ENCODE measurements around the gene ADGRA3. TPM values are rescaled to one million over a fixed set of nuclear protein-coding genes. Genes with fewer than 3 reads are reported as not detected.
A peak's percentile ranks its signal among the peaks of the same experiment; 100 is the strongest.
"Not testable (repeated sequence)": the region's sequence is repeated elsewhere in the genome, so short reads cannot be mapped to it uniquely, and the experiment has no call there.

Gene ADGRA3
- total RNA-seq, 1 experiment from 2014 or later: 29.0 TPM

- H3F3A ChIP-seq (ENCODE audit: low read length, unreplicated experiment): no peaks in the 10 kb centered on the region
- H3K9ac ChIP-seq (ENCODE audit: low read length): no peak overlapping the region
- intact Hi-C loops (cut with micrococcal nuclease): no loop called here
- DNase-seq (no peak), ATAC-seq (peak; percentile 84)
- H3K4me1 ChIP-seq (ENCODE audit: insufficient read depth, low read length): peaks cover 10% of the 10 kb centered on the region
- no peaks in the 10 kb centered on the region for H3K9me3 ChIP-seq (ENCODE audit: low read length)
- H3K9me2 ChIP-seq (replicated peaks; ENCODE audit: low read length): no peaks in the 10 kb centered on the region
- H2AFZ ChIP-seq (ENCODE audit: low read length): no peak overlapping the region
- BruUV-seq (replicated peaks): no TSS peak
- TF ChIP-seq EZH2phosphoT487 (IDR thresholded peaks at IDR 0.05; ENCODE audit: borderline replicate concordance, low read length) (no peak), EZH2 (IDR thresholded peaks at IDR 0.05; ENCODE audit: low read length, unreplicated experiment) (no peak), CTCF (conservative IDR thresholded peaks at IDR 0.05; ENCODE audit: low read depth, low read length) (no peak)
- no peak overlapping the region for H3K4me2 ChIP-seq (ENCODE audit: low read length)
- H3K36me3 ChIP-seq (ENCODE audit: low read depth, low read length): no peaks in the 10 kb centered on the region
- peaks cover 55% of the 10 kb centered on the region for H3K79me2 ChIP-seq (ENCODE audit: low read length)
- no peaks in the 10 kb centered on the region for H4K20me1 ChIP-seq (ENCODE audit: low read length)
- no peaks in the 10 kb centered on the region for H3K27me3 ChIP-seq (ENCODE audit: low read length)
- POLR2A ChIA-PET (ENCODE audit: unreplicated experiment): no interaction called here
- H3K4me3 ChIP-seq (ENCODE audit: low read length): no peak overlapping the region
- H3K27ac ChIP-seq (ENCODE audit: low read length): no peak overlapping the region
- CTCF ChIA-PET: interaction anchor here (1.0 kb wide), 1 partner anchor 130 kb away, joined by 5 read pairs; no protein-coding TSS in a partner anchor
Measured at GRCh38 chr4:22477136-22477812, 38.6 kb downstream of the ADGRA3 start.

- no TSS peak for BruUV-seq (replicated peaks)
- Histone ChIP-seq H4K20me1 (ENCODE audit: low read length) (no peaks in the 10 kb centered on the region), H2AFZ (ENCODE audit: low read length) (no peak overlapping the region), H3K9me3 (ENCODE audit: low read length) (no peaks in the 10 kb centered on the region), H3K79me2 (ENCODE audit: low read length) (peaks cover 46% of the 10 kb centered on the region), H3K4me2 (ENCODE audit: low read length) (no peak overlapping the region), H3F3A (ENCODE audit: low read length, unreplicated experiment) (no peaks in the 10 kb centered on the region), H3K9ac (ENCODE audit: low read length) (no peak overlapping the region), H3K9me2 (replicated peaks; ENCODE audit: low read length) (no peaks in the 10 kb centered on the region), H3K27me3 (ENCODE audit: low read length) (no peaks in the 10 kb centered on the region), H3K4me1 (ENCODE audit: insufficient read depth, low read length) (peaks cover 10% of the 10 kb centered on the region), H3K36me3 (ENCODE audit: low read depth, low read length) (no peaks in the 10 kb centered on the region), H3K4me3 (ENCODE audit: low read length) (no peak overlapping the region), H3K27ac (ENCODE audit: low read length) (no peak overlapping the region)
- CTCF ChIA-PET: no interaction called here
- ATAC-seq (no peak), DNase-seq (no peak)
- intact Hi-C loops (cut with micrococcal nuclease): no loop called here
- POLR2A ChIA-PET (ENCODE audit: unreplicated experiment): no interaction called here
- TF ChIP-seq EZH2phosphoT487 (IDR thresholded peaks at IDR 0.05; ENCODE audit: borderline replicate concordance, low read length): no peak
- no peak for TF ChIP-seq CTCF (conservative IDR thresholded peaks at IDR 0.05; ENCODE audit: low read depth, low read length)
- no peak for TF ChIP-seq EZH2 (IDR thresholded peaks at IDR 0.05; ENCODE audit: low read length, unreplicated experiment)
Measured at GRCh38 chr4:22476011-22476410, 39.9 kb downstream of the ADGRA3 start.

GRCh38 chr4:22475311-22475646 lies 40.6 kb downstream of the ADGRA3 start:
- H3F3A ChIP-seq (ENCODE audit: low read length, unreplicated experiment); H3K27ac ChIP-seq (ENCODE audit: low read length); H3K9ac ChIP-seq (ENCODE audit: low read length); H3K9me3 ChIP-seq (ENCODE audit: low read length); CTCF ChIA-PET; H3K9me2 ChIP-seq (replicated peaks; ENCODE audit: low read length); H3K36me3 ChIP-seq (ENCODE audit: low read depth, low read length); POLR2A ChIA-PET (ENCODE audit: unreplicated experiment); H2AFZ ChIP-seq (ENCODE audit: low read length); H3K4me3 ChIP-seq (ENCODE audit: low read length); H3K27me3 ChIP-seq (ENCODE audit: low read length); intact Hi-C loops (cut with micrococcal nuclease); H4K20me1 ChIP-seq (ENCODE audit: low read length); ATAC-seq; DNase-seq; BruUV-seq (replicated peaks): not testable (repeated sequence)
- 0 out of 2 replicates have a peak overlapping the region, but pooled peaks have one; percentile 30 for H3K4me2 ChIP-seq (ENCODE audit: low read length)
- H3K79me2 ChIP-seq (ENCODE audit: low read length): peaks cover 39% of the 10 kb centered on the region
- H3K4me1 ChIP-seq (ENCODE audit: insufficient read depth, low read length): peaks cover 10% of the 10 kb centered on the region
